Measurements from ENCODE around the gene DNASE1L1.
A peak's percentile ranks its signal among the peaks of the same experiment; 100 is the strongest.

Gene DNASE1L1, protein sequence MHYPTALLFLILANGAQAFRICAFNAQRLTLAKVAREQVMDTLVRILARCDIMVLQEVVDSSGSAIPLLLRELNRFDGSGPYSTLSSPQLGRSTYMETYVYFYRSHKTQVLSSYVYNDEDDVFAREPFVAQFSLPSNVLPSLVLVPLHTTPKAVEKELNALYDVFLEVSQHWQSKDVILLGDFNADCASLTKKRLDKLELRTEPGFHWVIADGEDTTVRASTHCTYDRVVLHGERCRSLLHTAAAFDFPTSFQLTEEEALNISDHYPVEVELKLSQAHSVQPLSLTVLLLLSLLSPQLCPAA

DNA sequence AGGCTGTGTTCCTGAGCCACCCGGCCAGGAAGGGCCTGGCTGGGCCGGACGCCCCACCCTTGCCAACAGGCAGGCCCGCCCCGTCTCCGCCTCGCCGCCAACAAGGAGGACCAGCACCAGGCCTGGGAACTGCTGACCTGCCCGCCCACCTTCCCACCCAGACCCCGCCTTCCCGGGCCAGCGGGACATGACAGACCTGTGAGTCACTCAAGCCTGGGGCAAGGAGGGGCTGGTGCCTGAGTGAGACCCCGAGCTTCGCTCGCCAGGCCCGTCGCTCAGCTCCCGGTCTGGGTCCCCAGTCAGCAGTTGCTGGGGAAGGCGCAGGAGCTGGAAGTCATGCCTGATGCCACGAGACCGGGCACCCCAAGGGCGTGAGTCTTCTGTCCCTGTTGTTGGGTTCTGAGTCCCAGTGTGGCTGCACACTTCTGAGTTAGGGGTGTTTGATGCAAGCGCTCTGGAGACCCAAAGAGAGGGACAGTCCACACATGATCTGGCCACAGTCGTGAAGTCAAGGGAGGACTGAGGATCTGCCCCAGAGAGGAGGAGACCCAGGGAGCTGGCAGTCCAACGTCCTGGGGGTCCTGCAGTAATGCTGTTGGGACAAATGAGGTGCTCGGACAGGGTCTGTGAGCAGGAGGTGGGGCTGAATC, at the start of gene DNASE1L1:
DNASE1L1 (minus strand) TSS at position 33 of the 650 bp plus-strand sequence. CDS start 3,686 bp downstream, outside the sequence.
- DNase-seq (ENCODE audit: low spot score) = peak; percentile 91

- peak; percentile 30 for DNase-seq (ENCODE audit: low spot score)
Observed at GRCh38 chrX:154458116-154458953, 49.3 kb upstream of the DNASE1L1 start, which contains the start of gene PLXNA3. Gene PLXNA3 (plus strand): TSS chrX:154458281. CDS start chrX:154460184, 1,903 bp downstream.

DNA sequence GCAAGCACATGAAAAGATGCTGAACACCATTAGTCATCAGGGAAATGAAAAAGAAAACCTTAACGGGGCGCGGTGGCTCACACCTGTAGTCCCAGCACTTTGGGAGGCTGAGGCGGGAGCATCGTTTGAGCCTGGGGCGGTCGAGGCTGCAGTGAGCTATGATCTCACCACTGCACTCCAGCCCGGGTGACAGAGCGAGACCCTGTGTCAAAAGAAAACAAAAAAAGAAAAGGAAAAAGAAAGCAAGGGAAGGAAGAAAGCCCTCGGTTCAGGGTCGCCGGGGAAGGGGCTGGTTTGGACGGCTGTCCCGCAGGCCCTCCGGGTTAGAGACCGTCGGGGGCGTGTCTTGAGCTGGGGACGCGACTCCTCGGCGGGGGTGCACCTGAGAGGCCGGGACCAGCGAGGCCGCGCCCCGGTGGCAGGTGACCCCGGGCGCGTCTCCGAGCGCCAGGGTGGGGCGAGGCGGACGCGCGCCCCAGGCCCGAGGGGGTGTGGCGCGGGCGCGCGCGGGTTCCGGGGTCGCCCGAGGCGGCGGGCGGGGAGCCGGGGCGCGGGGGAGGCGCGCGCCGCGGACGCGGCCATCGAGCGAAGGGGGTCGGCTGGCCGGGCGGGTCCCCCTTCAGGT, 48.5 kb upstream of the DNASE1L1 start:
- DNase-seq (ENCODE audit: low spot score) = peak; percentile 58

DNA sequence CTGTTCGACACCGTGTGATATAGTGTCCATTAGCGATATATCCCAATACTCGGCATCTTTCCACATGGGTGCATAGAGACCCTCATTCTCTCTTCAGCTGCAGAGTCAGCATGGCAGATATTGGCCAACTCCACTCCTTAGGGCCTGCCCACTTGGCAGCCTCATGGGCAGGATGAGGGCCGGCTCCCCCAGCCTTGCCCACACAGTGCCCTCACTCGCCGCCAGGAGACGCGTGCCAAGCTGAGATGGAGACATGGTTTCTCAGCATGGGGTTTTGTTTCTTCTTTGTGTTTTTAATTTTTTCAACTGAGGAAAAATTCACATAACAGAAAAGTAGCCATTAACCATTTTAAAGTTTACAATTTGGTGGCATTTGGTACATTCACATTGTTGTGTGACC, 43.8 kb upstream of the DNASE1L1 start:
- no peak for DNase-seq (ENCODE audit: low spot score)

DNA sequence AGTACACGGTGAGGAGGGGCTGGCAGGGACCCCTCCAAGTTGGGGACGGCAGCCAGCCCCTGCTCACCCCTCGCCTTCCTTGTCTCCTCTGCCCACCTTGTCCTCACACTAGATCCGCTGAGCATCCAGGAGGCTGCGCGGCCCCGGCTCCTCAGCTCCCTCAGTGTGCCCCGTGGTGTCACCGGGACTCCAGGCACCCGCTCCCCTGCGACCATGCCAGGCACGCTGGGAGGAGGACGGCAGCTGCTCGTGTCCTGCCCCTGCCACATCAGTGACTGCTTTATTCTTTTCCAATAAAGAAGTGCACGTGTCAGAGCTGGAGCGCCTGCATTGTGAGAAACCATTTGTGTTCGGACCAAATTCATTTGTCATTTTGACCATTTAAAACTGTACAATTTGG, 41.3 kb upstream of the DNASE1L1 start:
- DNase-seq (ENCODE audit: low spot score) = no peak

DNA sequence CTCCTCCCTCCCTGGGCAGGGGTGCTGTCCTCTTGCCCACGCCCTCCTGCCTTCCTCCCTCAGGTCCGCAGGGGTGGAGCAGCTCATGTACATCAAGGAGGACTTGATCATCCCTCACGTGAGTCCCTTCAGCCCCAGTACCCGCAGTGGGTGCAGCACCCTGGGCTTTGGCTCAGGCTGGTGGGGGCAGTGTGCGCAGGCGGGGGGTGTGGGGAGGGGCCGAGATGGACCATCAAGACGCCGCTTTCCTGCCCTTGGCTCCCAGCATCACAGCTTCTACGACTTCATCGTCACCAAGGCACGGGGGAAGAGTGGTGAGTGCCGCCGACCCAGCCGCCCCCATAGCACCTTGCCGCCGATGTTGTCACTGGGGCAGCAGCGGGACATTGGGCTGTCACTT, 40.6 kb upstream of the DNASE1L1 start:
- DNase-seq (ENCODE audit: low spot score) = no peak

DNA sequence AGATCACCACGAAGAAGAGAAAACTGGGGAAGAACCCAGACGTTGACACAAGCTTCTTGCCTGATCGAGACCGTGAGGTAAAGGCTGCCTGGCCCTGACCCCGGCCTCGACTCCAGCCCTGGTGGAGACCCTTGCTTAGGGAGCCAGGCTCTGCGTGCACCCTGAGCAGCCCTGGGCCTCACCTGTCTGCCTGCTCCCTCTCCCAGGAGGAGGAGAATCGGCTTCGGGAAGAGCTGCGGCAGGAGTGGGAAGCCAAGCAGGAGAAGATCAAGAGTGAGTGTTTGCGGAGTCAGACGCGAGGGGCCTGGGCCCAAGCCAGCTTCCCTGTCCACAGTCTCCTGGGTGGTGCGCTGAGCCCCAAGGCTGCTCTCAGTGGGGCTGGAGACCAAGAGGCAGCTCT, 39.4 kb upstream of the DNASE1L1 start:
- no peak for DNase-seq (ENCODE audit: low spot score)

GRCh38 chrX:154446430-154446829, 37.4 kb upstream of the DNASE1L1 start:
- no peak for DNase-seq (ENCODE audit: low spot score)

- no peak for DNase-seq (ENCODE audit: low spot score)
Observed at GRCh38 chrX:154445776-154446175, 36.7 kb upstream of the DNASE1L1 start.

DNA sequence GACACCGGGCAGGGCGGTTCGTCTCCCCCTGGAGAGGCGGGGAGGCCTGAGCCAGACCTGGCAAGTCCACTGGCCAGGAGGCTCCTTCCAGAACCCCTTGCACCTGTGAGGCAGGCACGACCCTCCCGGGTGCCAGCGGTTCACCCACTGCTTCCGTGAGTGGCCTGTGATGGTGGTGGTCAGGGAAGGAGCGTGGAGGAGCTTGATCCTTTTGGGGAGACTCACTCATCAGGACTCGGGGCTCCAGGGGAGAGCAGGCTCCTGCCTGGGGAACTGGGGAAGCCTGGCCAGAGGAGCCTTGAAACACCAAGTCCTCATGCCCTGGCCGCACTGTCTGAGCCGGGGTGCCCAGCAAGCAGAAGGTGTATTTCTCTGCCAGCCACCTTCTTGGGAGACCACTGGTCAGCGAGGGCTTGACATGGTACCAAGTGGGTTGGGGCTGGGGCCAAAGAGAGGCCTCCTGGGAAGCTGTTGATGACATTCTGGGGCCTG, 35.7 kb upstream of the DNASE1L1 start:
- no peak for DNase-seq (ENCODE audit: low spot score)

GRCh38 chrX:154443992-154444754, 35.1 kb upstream of the DNASE1L1 start, which contains the start of gene FAM50A:
Gene FAM50A (plus strand): TSS chrX:154444141. CDS start chrX:154444236, 95 bp downstream.
- peak; percentile 50 for DNase-seq (ENCODE audit: low spot score)

DNA sequence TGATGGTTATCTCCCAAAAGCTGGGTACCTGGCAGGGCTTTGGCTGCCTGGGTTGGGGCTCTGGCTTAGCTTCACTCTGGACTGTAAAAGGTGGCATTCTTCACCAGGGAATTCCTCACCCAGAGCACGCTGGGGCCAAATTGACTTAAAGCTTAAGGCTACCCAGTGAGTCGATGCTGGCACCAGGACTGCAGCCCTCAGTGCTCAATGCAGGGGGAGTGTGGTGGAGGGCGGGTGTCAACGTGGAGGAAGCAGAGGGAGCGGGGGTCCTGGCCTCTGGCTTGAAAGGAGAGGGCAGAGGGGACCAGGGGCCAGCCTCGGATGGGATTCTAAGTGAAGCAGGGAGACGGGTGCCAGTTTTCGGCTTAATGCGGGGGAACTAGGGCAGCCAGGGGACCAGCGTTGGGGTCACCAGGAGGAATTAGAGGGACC, 34.4 kb upstream of the DNASE1L1 start:
- no peak for DNase-seq (ENCODE audit: low spot score)

DNA sequence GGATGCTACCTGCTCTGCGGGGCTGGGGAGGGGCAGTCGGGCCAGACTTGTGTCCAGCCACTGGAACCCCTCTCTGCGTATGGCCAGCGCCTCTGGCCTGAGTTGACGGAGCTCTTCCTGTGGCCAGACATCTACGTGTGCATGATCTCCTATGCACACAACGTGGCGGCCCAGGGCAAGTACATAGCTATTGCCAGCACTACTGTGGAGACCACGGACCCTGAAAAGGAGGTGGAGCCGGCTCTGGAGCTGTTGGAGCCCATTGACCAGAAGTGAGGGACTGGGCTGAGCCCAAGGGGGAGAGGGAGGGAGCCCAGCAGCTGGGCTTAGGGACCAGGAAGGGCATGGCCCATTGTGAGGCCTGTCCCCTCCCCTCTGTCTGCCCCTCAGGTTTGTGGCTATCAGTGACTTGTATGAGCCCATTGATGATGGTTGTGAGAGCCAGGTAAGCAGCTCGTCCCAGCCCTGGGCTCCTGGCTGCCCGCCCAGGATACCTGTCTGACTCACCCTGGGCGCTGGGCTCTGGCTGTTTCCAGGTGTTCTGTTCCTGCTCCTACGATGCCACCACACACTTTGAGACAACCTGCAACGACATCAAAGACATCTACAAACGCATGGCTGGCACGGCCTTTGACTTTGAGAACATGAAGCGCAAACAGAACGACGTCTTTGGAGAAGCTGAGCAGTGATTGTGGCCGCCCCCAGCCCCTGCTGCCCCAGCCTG, 33.1 kb upstream of the DNASE1L1 start:
- DNase-seq (ENCODE audit: low spot score) = no peak

DNA sequence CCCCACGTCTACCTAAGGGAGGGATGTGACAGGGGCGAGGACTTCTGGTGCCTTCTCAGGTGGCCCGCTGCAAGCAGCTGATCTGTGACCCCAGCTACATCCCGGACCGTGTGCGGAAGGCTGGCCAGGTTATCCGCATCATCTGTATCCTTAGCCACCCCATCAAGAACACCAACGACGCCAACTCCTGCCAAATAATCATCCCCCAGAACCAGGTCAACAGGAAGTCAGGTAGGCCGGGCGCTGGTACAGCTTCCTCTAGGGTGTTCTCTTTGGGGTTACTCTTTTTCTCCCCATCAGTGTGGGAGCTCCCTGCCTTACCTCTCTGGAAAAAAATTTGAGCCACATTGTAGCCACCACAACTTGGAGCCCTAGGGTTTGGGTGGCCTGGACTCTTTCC, 32.5 kb upstream of the DNASE1L1 start:
- no peak for DNase-seq (ENCODE audit: low spot score)

DNA sequence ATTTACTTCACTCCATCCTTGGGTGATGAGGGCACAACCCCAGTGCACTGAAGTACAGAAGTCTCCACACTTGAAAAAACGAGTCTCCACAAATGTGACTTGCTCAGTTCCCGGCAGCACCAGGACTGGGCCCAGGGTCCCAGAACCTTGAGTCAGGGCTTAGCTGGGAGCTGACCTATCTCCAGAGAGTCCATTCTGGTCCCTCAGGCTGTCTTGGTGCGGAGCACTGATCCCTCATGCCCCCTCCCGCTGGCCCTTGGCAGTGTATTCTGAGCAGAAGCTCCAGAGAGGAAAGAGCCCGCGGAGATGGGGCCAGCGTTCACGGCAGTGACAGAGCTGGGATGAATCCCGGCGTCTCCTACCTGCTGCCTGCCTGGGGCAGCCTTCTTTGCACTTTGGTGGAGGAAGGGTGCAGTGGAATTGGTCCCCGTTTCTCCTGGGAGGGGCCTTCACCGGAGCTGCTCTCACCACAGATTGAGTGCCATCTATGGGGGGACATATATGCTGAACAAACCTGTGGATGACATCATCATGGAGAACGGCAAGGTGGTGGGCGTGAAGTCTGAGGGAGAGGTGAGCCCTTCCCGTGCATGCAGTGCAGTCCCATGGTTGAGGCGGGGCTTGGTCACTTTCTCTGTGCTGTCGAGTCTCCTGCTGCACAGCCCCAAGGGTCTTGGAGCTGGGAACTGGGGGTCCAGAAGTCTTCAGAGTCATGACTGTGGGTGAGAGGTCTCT, 31.7 kb upstream of the DNASE1L1 start:
- DNase-seq (ENCODE audit: low spot score) = no peak

DNA sequence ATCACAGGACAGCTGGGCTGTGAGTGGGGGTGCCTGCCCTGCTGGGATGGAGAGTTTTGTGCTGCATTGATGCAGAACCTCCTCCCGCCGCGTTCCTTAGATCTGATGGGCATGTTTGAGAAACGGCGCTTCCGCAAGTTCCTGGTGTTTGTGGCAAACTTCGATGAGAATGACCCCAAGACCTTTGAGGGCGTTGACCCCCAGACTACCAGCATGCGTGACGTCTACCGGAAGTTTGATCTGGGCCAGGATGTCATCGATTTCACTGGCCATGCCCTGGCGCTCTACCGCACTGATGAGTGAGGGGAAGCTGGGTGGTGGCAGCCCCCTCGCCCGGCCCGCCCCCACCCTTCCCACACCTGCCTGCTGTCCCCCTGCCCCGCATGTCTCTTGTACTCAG, 30.8 kb upstream of the DNASE1L1 start:
- no peak for DNase-seq (ENCODE audit: low spot score)

- no peak for DNase-seq (ENCODE audit: low spot score)
Observed at GRCh38 chrX:154437971-154438893, 29.2 kb upstream of the DNASE1L1 start.

DNA sequence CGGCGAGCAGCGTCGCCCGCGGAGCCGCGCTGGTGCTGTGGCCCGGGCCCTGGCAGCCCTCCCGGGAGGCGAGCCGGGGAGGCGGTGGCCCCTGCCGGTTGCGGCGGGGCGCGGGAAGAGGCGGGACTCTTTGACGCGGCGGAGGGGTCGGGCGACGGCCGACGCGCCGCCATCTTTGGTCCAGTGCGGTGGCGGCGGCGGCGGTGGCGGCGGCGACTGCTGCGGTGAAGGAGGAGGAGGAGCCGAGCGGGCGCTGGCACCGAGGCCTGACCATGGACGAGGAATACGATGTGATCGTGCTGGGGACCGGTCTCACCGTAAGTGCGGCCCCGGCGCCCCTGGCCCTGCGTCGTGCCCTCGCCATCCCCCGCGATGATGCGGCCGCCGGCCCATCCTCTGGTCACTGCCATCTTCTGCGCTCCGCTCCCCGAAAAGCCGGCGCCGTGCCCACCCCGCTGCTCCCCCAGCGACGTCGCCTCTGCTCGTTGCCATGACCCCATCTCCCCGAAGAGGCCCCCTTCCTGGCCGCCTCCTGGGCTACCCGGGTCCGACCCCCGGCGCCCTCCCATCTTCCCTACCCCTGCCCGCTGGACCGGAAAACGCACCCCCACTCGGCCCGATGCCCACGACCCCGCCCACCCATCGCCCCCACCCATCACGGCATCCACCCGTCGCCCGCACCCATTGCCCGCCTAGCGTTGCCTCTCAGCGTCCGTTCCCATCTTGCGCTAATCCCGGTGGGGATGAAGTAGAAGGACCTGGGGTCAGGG, 28.1 kb upstream of the DNASE1L1 start, which contains the start of gene GDI1:
GDI1 (plus strand) TSS at position 172 of the 770 bp plus-strand sequence; CDS start at position 273, 101 bp downstream.
- peak; percentile 32 for DNase-seq (ENCODE audit: low spot score)

Data from SW480 (cell line).